Camera-type eye (tissue), 1 donor: ENCODE measurements around the gene SOX12. TPM values are rescaled to one million over a fixed set of nuclear protein-coding genes. Genes with fewer than 3 reads are reported as not detected.

Source experiments
- total RNA-seq: library from RNA; depleted of rRNA; stranded (reverse); fragments of >200 nt; gene quantifications from one replicate; pipeline ENCODE4 v1.2.3, GENCODE V29; 2014

Gene SOX12
- 16.4 TPM for total RNA-seq

DNA sequence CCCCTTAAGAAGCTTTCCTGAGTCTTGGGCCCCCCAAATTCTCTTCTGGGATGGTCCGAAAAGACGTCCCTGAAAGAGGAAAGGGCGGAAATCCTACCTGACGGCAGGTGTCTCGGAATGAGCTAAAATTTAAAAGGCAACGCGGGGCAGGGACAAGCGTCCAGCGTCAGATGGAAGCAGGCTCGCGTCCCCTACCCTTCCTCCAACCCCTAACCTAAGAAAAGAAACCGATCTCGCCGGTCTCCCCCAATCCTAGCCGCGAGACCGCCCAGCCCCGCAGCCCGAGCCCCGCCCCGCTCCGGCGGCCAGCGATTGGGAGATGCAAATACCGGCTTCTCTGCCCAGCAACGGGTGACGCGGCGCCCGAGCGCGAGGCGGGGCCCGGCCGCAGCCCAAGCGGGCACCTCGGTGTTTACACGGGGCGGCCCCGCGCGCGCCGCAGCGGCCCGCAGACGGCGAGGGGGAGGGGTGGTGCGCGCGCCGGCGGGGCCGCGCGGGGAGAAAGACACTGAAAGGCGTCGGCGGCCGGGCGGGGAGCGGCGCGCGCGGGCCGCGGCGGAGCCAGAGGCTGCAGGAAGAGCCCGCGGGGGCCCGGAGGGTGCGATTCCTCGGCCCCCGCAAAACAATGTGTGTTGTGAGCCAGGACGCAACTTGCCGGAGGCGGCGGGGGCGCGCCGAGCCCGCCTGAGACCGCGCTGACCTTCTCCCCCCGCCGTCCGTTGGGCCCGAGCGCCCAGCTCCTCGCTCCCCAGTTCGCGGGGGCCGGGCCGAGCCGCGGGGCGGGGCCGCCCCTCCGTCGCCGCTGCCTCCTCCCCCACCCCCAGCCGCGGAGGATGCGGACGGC, at the start of gene SOX12:
TSS of gene SOX12 (plus strand) at position 508 of the 844 bp plus-strand sequence. CDS start 373 bp downstream, outside the sequence.

DNA sequence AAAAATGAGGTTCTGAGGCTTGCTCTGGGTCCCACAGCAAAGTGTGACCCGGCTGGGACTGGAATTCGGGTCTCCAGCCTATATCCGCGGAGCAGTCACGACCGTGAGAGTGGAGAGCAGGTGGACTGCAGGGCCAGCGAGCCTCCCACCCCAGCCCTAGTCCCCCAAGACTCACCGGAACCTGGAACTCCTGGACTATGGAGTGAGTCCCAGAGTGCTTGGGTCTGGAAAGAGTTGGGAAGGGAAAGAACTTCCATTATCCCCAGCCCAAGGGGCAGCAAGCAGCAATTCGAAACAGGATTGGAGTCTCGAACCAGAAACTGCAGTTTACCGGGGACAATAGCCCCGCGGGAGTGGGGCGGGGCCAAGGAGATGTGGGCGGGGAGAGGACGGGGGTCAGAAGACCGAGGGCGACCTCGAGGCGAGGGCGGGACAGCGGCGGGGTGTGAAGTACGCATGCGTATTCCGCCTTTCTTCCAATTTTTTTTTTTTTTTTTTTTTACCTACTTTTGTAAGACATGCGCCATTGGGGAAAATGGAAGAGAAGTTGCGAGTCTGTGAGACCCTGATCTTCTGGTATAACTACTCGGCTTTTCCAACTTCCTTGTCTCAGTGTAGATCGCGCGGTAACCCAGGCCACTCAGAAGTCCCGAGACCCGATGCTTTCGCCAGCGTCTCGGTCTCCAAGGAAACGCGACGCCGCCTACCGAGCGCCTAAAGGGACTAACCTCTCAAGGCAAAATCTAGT, 35.1 kb upstream of the SOX12 start, which contains the start of gene C20orf96:
TSS of gene C20orf96 (minus strand) at position 667 of the 748 bp plus-strand sequence. CDS start at position 527, 140 bp downstream.

DNA sequence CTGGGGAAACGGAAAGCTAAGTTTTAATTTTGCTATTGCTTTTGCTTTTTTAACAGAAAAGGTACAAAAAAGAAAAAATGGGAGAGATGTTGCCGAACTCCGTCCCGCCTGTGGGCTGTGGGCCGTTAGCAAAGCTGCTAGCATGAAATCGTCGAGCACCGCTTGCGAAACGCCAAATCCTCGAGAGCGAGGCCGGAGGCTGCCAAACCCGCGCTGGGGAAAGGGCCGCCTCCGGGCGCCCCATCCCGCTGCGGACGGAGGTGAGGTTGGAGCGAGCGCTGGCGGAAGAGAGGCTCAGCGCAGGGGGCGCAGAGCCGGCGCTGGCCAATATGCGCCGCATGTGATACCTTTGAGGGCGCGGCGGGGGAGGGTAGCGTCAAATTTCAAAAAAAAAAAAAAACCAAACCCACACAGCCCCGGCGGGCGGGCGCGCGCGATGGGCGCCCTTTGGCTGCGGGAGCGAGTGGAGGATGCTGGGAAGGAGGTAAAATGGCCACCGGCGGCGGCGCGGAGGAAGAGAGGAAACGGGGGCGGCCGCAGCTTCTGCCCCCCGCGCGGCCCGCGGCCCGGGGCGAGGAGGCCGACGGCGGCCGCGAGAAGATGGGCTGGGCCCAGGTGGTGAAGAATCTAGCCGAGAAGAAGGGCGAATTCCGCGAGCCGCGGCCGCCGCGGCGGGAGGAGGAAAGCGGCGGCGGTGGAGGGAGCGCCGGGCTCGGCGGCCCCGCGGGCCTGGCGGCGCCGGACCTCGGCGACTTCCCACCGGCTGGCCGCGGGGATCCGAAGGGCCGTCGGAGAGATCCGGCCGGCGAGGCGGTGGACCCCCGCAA, 28.0 kb upstream of the SOX12 start, which contains the start of gene ZCCHC3:
TSS of gene ZCCHC3 (plus strand) at position 473 of the 827 bp plus-strand sequence. CDS start at position 490, 17 bp downstream.

DNA sequence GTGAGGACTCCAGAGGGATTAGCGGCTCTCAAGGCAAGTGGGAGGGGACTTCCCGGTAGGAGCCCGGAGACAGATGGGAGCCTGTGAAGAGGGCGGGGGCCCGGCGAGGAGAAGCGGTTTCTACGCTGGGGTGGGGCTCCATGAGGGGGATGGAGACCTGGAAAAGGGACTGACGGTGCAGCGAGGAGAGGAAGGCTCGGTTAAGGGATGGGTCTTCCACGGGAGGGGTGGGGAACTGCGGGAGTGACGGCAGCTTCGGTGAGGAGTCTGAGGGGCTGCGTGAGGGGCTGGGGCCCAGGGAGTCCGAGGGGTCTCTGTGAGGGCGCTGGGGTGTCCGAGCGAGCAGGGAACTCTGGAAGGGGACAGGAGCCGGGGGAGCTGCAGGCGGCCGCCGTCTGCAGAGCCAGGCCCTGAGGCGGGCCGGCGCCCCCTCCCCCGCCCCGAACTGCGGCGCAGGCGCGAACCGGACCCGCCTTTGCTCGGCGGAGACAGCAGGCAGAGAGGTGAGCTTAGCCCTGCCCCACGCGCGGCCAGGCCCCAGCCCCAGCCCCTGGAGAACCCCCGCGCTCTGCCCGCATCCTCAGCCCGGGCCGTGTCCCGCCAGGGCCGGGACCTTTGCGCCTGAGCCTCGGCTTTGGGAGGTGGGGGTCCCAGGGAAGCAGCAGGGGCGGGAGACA, 21.4 kb downstream of the SOX12 start, which contains the start of gene NRSN2:
TSS of gene NRSN2 (plus strand) at position 472 of the 677 bp plus-strand sequence. CDS start 2,533 bp downstream, outside the sequence.

Other genes with a start within 250 kb of the SOX12 start
- 1.4 TPM for gene DEFB125, start 237.9 kb upstream of the SOX12 start, total RNA-seq
- gene DEFB126, start 183.0 kb upstream of the SOX12 start, total RNA-seq = not detected
- not detected for gene DEFB127, start 168.1 kb upstream of the SOX12 start, total RNA-seq
- gene DEFB128, start 135.8 kb upstream of the SOX12 start, total RNA-seq = not detected
- not detected for gene DEFB129, start 98.3 kb upstream of the SOX12 start, total RNA-seq
- gene DEFB132, start 67.8 kb upstream of the SOX12 start, total RNA-seq = not detected
- 12.6 TPM for gene C20orf96, start 34.8 kb upstream of the SOX12 start, total RNA-seq
- gene ZCCHC3, start 28.0 kb upstream of the SOX12 start, total RNA-seq = 34.5 TPM
- gene NRSN2, start 21.6 kb downstream of the SOX12 start, total RNA-seq = 16.0 TPM
- 5.7 TPM for gene TRIB3, start 55.2 kb downstream of the SOX12 start, total RNA-seq
- 69.6 TPM for gene RBCK1, start 82.7 kb downstream of the SOX12 start, total RNA-seq
- gene TBC1D20, start 137.0 kb downstream of the SOX12 start, total RNA-seq = 41.8 TPM
- 201 TPM for gene CSNK2A1, start 218.2 kb downstream of the SOX12 start, total RNA-seq